Keratinocyte (primary cell): ENCODE measurements around the gene ADARB2.

Experiments
- CTCF ChIP-seq, 3 experiments: IDR thresholded peaks in 1 of 3; conservative IDR thresholded peaks in 1 of 3; optimal IDR thresholded peaks in 1 of 3; 2 replicates in 2 of 3; 3 replicates in 1 of 3; pipeline versions ENCODE3 to v1.5.1; 2011; ENCODE audit warnings: low read length in 3 of 3, mild to moderate bottlenecking in 3 of 3, moderate library complexity in 2 of 3, control low read depth in 1 of 3, inconsistent platforms in 1 of 3; ENCODE audit not compliant: insufficient read depth in 2 of 3; ENCODE audit errors: extremely low read depth in 1 of 3
- EZH2 ChIP-seq: IDR thresholded peaks from one replicate; pipeline ENCODE4 v1.6.1; 2012; ENCODE audit warnings: inconsistent platforms, mild to moderate bottlenecking, low read length, moderate library complexity

DNA sequence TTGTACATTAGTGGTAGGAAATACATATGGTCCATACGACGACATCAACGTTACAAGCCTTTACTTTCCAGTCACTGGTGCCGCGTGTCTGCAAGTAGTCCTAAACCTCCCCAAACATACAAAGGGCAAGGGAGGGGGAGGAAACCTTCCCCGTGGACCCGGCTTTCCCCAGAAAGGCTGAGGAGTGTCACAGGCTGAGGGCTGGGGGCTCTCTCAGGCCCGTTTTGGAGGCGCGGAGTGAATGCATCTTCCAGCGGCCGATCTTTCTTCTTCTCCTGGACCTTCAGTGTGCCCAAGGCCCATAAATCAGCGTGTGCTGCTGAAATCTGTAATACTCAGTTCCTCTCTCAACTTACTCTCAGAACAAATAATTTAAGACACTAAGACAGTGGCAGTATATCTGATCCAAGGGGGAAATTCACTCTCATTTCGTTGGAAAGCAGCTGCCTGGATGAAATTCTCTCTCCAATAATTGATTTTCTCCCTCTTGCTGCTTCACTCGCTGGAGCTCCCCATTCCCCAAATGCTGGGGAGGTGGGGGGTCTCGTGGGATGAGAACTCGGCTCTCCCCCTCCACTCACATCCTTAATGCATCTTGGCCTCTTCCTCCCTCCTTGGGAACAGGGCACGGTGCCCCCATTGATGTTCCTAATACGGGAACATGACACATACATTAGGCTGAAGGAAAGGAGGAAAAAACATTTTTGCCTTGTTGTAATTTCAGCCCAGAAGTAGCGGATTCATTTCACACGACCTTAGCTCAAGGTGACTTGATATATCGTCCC, 126.1 kb downstream of the ADARB2 start:
- TF ChIP-seq CTCF (optimal IDR thresholded peaks at IDR 0.05 in 1 of 3, IDR thresholded peaks at IDR 0.05 in 1 of 3, conservative IDR thresholded peaks at IDR 0.05 in 1 of 3; ENCODE audit: extremely low read depth in 1 of 3, insufficient read depth in 2 of 3, low read length in 3 of 3) (no peak), EZH2 (no peak)
